Heart left ventricle (tissue), 16 donors: Measurements from ENCODE around the gene NDUFA8. TPM values are rescaled to one million over a fixed set of nuclear protein-coding genes. Genes with fewer than 3 reads are reported as not detected.

ENCODE experiments used
- ATAC-seq, 4 donors: fragments of 200-7000 bp; cut with Tn5 transposase; one replicate each; pipeline ENCODE4 v1.9.1; 2020 to 2022; ENCODE audit warnings: moderate library complexity in 4 of 4, mild to moderate bottlenecking in 3 of 4, moderate number of reproducible peaks in 1 of 4
- DNase-seq, 5 donors: peaks; one replicate each; pipeline ENCODE4 v3.0.0-alpha.2; 2020
- H3K27ac ChIP-seq, 12 donors: fragments of 200-600 bp; sonication (generic) in 4 of 12; one replicate each; pipeline versions ENCODE4 v1.5.0 to v1.8.0; 2016 to 2022; ENCODE audit warnings: mild to moderate bottlenecking in 2 of 12
- H3K27me3 ChIP-seq, 9 donors: fragments of 200-600 bp; sonication (generic) in 2 of 9; one replicate each; pipeline versions ENCODE4 v1.5.1 to v1.8.0; 2016 to 2022; ENCODE audit warnings: mild to moderate bottlenecking in 3 of 9
- H3K36me3 ChIP-seq, 9 donors: fragments of 200-600 bp; sonication (generic) in 2 of 9; one replicate each; pipeline versions ENCODE4 v1.5.0 to v1.8.0; 2018 to 2022; ENCODE audit warnings: mild to moderate bottlenecking in 2 of 9
- H3K4me1 ChIP-seq, 12 donors: fragments of 200-600 bp; sonication (generic) in 4 of 12; one replicate each; pipeline versions ENCODE4 v1.5.0 to v1.8.0; 2016 to 2022; ENCODE audit warnings: mild to moderate bottlenecking in 3 of 12
- H3K4me3 ChIP-seq, 12 donors: fragments of 200-600 bp; sonication (generic) in 4 of 12; one replicate each; pipeline versions ENCODE4 v1.5.0 to v1.8.0; 2017 to 2022; ENCODE audit warnings: mild to moderate bottlenecking in 9 of 12, moderate library complexity in 4 of 12
- H3K9me3 ChIP-seq, 12 donors: fragments of 200-600 bp; sonication (generic) in 4 of 12; one replicate each; pipeline versions ENCODE4 v1.5.0 to v1.8.0; 2016 to 2022; ENCODE audit warnings: mild to moderate bottlenecking in 1 of 12
- POLR2A ChIP-seq, 2 donors: fragments of 450-650 bp; IDR thresholded peaks; one replicate each; pipeline ENCODE4 v1.6.1; 2017; ENCODE audit warnings: antibody characterized with exemption in 2 of 2, mild to moderate bottlenecking in 2 of 2, moderate library complexity in 2 of 2
- WGBS, 4 donors: extraction: QIAGEN DNeasy Blood & Tissue Kit in 2 of 4; methylation state at CpG; one replicate each; pipeline versions ENCODE4 v1.1.5 to v1.1.7; 2013 to 2018; 5-methylcytosine and 5-hydroxymethylcytosine counted together
- intact Hi-C, 10 donors: fragments of 100-400 bp; cut with DNase I; formaldehyde crosslinking; loops; one replicate each; pipeline versions ENCODE4 v1.11.1 to v1.14.2; 2022
- polyA plus RNA-seq, 2 donors: library from polyadenylated mRNA; stranded (reverse); fragments of 200-250 nt; gene quantifications; one replicate each; pipeline ENCODE4 v1.2.3, GENCODE V29; 2013
- total RNA-seq, 9 donors: library from RNA; depleted of rRNA in 2 of 9; stranded (reverse); fragments of >200 nt in 2 of 9; fragmentation: NEBNext Ultra II Directional in 3 of 9; extraction: Animal tissue kit (Norgen Biotek cat#: 25700) in 3 of 9; gene quantifications; one replicate each; pipeline versions ENCODE4 v1.1.0 to v1.2.4, GENCODE V29; 2016 to 2023
- TF ChIP-seq, protein P1 (sequence below), 12 donors: fragments of 200-600 bp; sonication (generic) in 4 of 12; IDR thresholded peaks; one replicate each; pipeline versions ENCODE4 v1.5.0 to v1.8.0; 2018 to 2022; ENCODE audit warnings: antibody characterized with exemption in 12 of 12, mild to moderate bottlenecking in 5 of 12
- donor health status: ischemic (EF 13 %, LVEDD 7.1; RV severe dilation, severe dysfunction).
- donor health status: healthy with polysubstance abuse.
- donor health status: DM: no; HTN: yes; CAD: no.
- donor health status: DM: no; HTN: no; CAD: no.
- donor health status: ischemic (EF 25% LVEDD 6.9; RV normal size, moderate dysfunction).
- donor health status: ischemic (EF 25% LVEDD 5.7; RV mildly dilated, moderate dysfunction).
- donor health status: healthy.
- donor health status: DM: yes; HTN: yes; CAD: no.
- donor health status: ischemic (EF 35%, LVEDD 5.7; RV mildly dilated, moderate dysfunction).
- donor health status: nonischemic (EF 11% LVEDD 7.7; RV severe dilation, severe dysfunction).
- donor health status: DM: yes; HTN: yes; CAD: no.
- donor health status: PGD.
- donor health status: ischemic (EF 29% LVEDD 5.4; RV normal size, mild dysfunction).
- donor health status: nonischemic (EF 23%, LVEDD 6.1; RV moderate dilation, normal function).

Gene NDUFA8
- total and polyA plus RNA-seq, 11 donors, result 183 to 919 (median 261) TPM

DNA sequence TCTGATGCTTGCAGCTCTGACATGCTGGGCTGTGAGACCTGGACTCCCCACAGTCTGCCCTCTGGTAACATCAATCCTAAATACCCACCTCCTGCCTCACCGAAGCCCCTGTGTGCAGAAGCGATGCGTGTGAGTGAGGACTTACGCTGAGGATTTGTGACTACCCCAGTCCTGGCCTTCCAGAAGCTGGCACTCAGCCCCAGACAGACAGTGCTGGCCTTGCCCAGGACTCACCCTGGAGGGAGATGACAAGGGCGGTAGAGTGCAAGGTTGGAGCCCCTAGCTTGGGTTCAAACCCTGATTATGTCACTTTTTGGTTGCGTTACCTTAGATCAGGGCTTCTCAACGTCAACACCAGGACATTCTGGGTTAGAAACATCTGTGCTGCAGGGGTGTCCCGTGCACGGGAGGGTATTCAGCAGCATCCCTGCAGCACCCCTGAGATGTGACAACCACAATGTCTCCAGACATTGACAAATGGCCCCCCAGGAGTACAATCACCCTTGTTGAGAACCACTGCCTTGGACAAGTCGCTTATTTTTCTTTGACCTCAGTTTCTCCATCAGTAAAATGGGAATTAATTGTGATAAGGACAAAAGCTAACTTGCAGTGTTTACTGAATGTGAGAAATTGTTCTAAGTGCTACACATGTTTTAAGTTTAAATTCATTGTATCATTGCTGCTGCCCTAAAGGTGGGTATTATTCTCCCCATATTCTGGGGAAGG, 43.0 kb downstream of the NDUFA8 start:
- no peaks in the 10 kb centered on the region for H3K4me1 ChIP-seq
- H3K4me3 ChIP-seq, result no peak overlapping the region
- H3K27ac ChIP-seq, result no peak overlapping the region
- 89 to 94% (median 93%) methylated on average over 8 to 10 of the region's 10 CpGs for WGBS, 4 donors
- no peak for DNase-seq
- no peaks in the 10 kb centered on the region for H3K9me3 ChIP-seq
- H3K36me3 ChIP-seq, result no peaks in the 10 kb centered on the region
- no peak for ATAC-seq
- no peaks in the 10 kb centered on the region for H3K27me3 ChIP-seq
- intact Hi-C loops, result no loop called here
- no peak for TF ChIP-seq POLR2A (IDR thresholded peaks at IDR 0.05)
- TF ChIP-seq, protein P1, sequence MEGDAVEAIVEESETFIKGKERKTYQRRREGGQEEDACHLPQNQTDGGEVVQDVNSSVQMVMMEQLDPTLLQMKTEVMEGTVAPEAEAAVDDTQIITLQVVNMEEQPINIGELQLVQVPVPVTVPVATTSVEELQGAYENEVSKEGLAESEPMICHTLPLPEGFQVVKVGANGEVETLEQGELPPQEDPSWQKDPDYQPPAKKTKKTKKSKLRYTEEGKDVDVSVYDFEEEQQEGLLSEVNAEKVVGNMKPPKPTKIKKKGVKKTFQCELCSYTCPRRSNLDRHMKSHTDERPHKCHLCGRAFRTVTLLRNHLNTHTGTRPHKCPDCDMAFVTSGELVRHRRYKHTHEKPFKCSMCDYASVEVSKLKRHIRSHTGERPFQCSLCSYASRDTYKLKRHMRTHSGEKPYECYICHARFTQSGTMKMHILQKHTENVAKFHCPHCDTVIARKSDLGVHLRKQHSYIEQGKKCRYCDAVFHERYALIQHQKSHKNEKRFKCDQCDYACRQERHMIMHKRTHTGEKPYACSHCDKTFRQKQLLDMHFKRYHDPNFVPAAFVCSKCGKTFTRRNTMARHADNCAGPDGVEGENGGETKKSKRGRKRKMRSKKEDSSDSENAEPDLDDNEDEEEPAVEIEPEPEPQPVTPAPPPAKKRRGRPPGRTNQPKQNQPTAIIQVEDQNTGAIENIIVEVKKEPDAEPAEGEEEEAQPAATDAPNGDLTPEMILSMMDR (IDR thresholded peaks at IDR 0.05), result no peak

DNA sequence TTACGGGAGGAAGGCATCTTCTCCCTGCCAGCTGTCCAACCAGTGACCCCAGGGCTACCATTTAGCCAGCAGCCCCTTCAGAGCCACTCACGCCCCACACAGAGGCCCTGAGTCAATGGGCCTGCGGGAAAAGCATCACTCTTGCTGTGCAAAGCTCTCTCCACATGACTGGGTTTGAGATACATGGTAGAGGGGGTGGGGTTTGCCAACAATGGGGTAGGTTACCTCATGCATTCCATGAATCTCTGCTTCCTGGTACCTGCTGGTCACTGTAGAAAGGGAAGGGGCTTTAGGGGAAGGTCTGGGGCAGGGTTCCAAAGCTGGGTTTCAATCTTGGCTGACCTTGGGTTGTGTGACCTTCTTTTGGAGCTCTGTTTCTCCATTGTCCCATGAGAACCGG, 43.5 kb downstream of the NDUFA8 start:
- no peak overlapping the region for H3K27ac ChIP-seq
- no peaks in the 10 kb centered on the region for H3K27me3 ChIP-seq
- TF ChIP-seq, protein P1 (IDR thresholded peaks at IDR 0.05), result no peak
- TF ChIP-seq POLR2A (IDR thresholded peaks at IDR 0.05), result no peak
- intact Hi-C loops, result no loop called here
- ATAC-seq (no peak), DNase-seq (no peak)
- 79 to 83% (median 83%) methylated on average over 3 to 4 of the region's 4 CpGs for WGBS, 4 donors
- H3K36me3 ChIP-seq, result no peaks in the 10 kb centered on the region
- H3K4me1 ChIP-seq, result no peaks in the 10 kb centered on the region
- H3K9me3 ChIP-seq, result no peaks in the 10 kb centered on the region
- H3K4me3 ChIP-seq, result no peak overlapping the region

DNA sequence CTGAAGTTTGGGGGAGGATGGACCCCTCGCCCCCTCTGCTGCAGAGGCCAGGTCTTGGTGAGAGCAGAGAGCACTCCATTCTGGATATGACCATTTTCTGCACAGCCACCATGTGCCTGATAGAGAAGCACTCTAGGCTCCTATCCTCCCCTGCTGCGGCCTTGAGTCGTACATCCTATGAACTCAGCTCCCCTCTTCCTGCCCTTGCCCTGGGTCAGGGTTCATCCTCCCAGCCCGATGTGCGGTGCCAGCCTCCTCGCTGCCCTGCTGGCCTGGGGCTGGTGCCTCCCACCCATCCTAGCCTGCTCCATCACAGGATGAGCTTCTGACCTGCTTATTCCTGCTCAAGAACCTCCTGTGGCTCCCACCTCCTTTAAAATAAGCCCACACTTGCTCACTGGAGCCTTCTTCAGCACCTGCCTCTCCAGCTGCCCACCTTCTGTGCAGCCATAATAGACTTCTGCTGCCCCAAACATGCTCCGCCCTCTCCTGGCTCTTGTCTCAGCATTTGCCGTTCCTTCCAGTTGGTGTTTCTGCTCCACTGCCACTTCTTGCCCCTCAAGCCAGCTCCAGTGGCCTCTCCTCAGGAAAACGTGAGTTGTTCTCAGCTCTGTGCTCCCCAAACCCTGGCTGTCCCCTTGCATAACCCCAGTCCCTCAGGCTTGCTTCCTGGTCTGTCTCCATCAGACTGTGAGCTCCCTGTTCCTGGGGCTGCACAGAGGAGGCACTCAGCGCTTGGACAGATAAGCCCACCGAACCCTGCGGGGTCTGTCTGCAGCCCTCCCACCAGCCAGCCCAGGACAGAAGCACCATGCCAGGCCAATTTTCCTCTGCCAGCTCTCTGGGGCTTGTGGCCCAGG, 44.2 kb downstream of the NDUFA8 start:
- ATAC-seq (no peak), DNase-seq (no peak)
- TF ChIP-seq POLR2A (IDR thresholded peaks at IDR 0.05), result no peak
- TF ChIP-seq, protein P1 (IDR thresholded peaks at IDR 0.05), result no peak
- no peaks in the 10 kb centered on the region for H3K4me1 ChIP-seq
- no peaks in the 10 kb centered on the region for H3K9me3 ChIP-seq
- WGBS, 4 donors, result 64 to 76% (median 72%) methylated on average over 12 of the region's 12 CpGs
- no peak overlapping the region for H3K27ac ChIP-seq
- no peaks in the 10 kb centered on the region for H3K36me3 ChIP-seq
- no peak overlapping the region for H3K4me3 ChIP-seq
- intact Hi-C loops, result no loop called here
- no peaks in the 10 kb centered on the region for H3K27me3 ChIP-seq

DNA sequence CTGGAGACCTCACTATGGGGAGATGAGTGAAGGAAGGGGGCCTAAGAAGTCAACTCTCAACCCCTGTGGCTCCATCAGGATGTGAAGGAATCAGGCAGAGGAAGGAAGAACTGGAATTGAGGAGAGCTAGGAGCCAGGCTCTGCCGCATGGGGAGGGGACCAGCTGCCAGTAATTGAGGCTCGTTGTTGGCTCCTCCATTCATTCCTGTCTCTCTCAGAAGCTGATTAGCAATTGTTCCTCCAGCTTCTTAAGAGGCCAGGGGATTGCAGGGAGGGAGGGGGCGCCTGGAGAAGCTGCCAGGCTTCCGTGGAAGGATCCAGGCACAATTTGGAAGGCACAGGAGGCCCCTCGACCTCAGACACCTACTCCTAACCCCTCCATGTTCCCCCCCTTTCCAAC, 46.0 kb downstream of the NDUFA8 start:
- H3K36me3 ChIP-seq, result no peaks in the 10 kb centered on the region
- ATAC-seq (no peak), DNase-seq (no peak)
- intact Hi-C loops, result loop anchor here in 1 of 10 donors (5.0 kb wide), 1 partner anchor 244 kb away; no protein-coding TSS in a partner anchor
- H3K27ac ChIP-seq, result no peak overlapping the region
- no peak overlapping the region for H3K4me3 ChIP-seq
- H3K27me3 ChIP-seq, result no peaks in the 10 kb centered on the region
- WGBS, 4 donors, result 45 to 65% (median 53%) methylated on average over 5 of the region's 5 CpGs
- H3K4me1 ChIP-seq, result no peaks in the 10 kb centered on the region
- H3K9me3 ChIP-seq, result no peaks in the 10 kb centered on the region
- TF ChIP-seq POLR2A (IDR thresholded peaks at IDR 0.05), result no peak
- TF ChIP-seq, protein P1 (IDR thresholded peaks at IDR 0.05), result no peak
